NK-92 (cell line): Measurements from ENCODE around the gene PRCD.
"Not testable (repeated sequence)": the region's sequence is repeated elsewhere in the genome, so short reads cannot be mapped to it uniquely, and the experiment has no call there.

ENCODE experiments used
- DNase-seq: peaks from one replicate; lab custom pipeline; 2025; ENCODE audit not compliant: unreplicated experiment; lab: John Stamatoyannopoulos, UW

The PRCD gene

DNA sequence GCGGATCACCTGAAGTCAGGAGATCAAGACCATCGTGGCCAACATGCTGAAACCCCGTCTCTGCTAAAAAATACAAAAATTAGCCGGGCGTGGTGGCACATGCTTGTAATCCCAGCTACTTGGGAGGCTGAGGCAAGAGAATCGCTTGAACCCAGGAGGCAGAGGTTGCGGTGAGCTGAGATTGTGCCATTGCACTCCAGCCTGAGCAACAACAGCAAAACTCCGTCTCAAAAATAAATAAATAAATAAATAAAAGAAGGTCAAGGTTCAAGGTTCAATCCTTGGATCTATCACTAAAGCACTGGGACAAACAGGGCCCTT, 14.4 kb upstream of the PRCD start:
- not testable (repeated sequence) for DNase-seq

DNA sequence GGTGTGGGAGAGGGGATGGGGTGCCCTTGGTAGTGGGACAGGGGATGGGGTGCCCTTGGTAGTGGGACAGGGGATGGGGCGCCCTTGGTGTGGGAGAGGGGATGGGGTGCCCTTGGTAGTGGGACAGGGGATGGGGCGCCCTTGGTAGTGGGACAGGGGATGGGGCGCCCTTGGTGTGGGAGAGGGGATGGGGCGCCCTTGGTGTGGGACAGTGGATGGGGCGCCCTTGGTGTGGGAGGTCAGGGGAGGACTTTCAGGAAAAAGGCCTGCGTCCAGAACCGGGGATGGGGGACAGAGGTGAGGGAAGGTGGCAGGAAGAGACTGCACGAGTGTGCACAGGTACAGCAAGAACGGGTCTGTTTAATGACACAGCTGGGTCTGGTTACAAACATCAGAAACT, 12.8 kb upstream of the PRCD start:
- DNase-seq, result not testable (repeated sequence)

DNA sequence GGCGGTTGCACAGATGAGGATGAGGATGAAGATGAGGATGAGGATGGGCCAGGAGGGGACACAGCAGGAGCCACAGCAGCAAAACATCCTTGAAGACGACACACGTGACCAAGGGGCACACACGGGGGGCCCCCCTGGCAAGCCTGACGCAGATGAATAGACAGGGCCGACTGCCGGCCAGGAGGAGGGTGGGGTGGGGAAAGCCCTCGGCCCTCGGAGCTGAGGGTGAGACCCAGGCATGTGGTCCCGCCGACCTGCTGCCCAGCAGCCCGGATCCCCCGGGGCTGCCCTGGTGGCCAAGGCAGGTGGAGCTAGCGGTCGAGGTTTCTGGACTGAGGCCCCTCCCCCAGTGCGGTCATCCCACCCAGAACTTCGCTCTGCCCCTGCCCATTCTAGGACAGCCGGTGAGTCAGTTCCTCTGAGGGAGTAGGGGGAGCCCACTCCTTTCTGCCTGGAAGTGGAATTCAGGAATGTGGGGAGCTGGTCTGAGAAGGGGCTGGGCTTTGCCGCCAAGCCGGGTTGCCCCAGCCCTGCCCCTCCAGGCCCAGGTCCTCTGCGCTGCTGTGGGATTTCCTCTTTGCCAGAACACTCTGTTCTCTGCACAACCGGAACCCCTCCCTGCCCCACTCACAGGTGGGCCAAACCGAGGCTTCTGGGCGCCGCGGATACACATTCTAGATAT, 12.3 kb upstream of the PRCD start:
- no peak for DNase-seq

DNA sequence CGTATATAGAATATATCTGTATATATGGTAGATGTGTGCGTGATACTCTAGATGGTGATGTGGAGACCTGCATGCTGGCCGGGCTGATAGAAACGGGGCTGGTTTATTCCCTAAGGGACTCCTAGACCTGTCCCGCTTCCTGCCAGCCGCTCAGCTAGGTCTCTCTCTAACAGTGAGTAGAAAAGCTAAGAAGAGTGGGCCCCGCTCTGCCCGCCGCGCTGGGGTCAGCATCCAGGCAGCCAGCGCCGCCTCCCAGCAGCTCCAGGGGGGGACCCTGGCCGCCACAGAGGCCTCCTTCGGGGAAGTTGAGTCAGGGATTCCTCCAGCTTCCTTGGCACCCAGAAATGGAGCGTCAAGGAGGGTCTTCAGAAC, 11.7 kb upstream of the PRCD start:
- no peak for DNase-seq

DNA sequence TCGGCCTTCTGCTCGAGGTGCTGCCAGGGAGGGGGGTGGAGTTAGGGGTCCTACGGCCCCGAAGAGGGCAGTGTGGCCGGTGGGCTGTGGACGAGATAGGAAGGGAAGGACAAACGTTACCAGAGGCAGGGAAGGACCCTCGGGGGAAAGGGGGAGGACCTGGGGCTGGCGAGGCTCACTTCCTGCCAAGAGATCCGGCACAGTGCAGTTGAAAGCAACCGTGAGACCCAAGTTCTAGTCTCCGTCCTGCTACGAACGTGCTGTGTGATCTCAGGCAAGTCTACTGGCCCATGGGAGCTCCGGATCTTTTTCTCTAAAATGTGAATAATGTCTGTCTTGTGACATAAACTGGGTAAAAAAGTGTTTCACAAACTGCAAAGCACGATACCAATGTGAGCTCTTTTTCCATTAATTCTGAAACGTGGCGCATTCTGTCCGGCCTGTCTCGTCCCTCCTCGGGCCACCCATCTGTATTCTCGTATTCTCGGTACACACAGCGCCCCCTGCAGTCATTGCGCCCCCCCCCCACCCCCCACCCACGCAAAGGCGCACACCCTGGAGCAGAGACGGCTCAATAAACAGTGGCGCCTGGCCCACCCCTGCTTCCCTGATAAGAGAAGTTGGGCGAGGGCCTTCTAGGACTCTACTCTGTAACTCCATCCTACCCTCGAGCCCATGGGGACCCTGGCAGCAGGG, 11.2 kb upstream of the PRCD start:
- no peak for DNase-seq

DNA sequence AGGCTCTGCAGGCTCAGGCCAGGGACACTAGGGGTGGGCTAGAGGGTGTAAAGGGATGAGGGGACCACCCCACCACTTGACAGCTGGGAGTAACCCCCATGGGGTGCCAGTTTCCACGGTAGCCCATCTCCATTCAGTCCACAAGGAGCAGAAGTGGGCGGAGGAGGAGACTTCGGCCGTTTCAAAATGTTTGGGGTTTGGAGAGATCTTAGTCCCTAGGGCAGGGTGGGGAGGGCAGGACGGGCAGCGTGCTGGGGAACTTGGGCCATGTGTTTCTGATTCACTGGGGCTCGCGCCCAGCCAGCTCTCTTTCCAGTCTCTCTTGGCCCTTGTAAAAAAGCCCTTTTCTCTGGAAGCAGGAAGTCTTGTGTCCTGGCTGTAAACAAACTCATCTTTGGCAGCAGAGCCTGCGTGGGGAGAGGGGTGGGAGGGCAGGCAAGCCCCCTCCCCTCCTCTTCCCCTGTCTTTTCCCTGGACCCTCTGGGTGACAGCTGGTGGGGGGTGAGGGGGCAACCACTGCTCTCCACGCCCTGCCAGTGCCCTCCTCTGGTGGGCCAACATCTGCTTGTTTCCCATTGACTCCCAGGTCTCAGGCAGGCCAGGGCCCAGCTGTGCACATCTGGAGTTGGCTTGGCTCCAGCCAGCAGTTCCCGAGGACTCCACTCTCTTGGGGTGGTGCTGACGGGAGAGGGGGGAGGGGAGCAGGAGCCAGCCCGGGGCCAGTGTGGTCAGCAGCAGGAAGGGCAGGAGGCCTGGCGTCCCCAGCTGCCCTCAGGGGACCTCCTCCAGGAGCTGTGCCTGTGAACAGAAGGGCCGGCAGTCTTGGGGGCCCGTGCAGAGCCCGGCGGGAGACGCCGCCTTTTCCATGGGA, 10.4 kb upstream of the PRCD start:
- no peak for DNase-seq

DNA sequence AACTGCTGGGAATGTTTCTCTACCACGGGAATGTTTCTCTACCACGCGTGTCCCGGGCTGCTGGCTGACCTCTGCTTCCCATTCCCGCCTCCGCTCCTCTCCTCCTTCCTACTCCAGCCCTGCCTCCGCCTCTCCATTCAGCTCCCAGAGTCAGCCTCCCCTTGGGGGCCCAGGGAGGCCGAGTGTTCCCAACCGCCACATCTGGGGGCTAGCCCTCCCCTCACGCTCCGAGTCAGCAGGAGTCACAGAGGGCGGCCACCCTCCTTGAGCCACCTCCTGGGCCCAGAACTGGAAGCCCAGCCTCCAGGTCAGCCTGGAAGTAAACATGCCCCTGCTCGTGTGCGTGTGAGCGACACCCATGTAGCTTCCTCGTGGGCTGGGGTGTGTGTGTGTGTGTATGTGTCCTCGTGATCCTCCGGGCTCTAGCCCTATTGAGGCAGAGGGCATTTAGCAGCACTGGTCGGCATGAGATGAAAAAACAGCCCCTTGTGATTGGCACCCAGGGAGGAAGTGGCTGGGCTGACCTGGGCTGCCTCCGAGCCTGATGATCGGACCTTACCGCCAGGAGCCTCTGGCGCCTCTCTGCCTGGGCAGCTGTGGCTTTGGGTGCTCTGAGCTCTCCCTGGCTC, 9.6 kb upstream of the PRCD start:
- no peak for DNase-seq

DNA sequence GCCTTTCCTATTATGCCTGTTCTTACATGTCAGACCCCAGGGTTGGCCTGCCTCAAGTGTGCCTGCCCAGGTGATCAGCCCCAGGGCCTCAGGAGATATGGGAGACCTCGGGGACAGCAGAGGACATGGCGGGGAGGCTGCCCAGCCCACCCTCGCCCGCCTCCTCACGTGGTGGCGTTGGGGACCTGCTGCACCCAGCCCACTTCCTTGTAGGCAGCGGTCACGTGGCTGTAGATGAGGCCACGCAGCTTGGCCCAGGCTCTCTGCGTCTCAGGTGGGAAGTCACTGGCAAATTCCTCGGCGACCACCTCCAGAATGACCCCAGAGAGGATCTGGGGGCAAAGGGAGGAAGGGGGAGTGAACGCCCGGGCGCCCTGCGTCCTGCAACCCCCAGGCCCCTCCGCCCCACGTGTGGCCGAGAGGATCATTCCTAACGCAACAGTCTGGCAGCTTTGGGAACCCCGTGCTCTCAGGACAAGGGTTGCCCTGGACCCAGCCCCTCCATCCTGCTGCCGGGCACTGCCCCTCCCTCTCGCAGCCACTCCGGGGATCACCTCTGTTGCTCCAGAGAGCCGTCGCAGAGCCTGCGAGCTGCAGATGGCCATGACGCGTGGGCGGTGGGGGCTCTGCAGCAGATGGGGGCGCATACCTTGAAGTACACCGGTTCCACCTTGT, 8.9 kb upstream of the PRCD start:
- DNase-seq, result no peak

DNA sequence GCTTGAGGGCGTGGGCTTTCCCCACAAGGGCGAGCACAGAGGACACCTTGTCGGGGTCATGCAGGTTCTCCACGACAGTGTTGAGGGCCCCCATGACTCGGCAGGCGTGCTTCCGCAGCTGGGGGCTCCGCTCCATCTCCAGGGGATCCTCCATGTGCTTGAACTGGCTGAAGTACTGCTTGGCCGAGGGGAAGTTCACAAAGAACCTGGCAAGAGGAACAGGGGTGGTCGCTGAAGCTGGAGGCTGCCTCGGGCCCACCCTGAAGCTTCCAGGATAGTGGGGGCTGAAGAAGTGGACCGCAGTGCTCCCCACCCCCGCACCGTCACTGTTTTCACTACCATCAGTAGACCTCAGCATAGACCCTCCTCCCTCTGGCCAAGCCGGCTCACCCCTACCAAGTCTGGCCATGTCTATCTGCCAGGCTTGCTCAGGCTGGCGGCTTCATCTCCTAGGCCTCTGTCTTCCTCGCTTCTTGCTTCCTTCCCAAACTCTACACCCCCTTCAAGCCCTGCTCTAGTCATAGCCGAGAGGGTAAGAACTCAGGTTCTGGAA, 8.3 kb upstream of the PRCD start:
- DNase-seq, result no peak

DNA sequence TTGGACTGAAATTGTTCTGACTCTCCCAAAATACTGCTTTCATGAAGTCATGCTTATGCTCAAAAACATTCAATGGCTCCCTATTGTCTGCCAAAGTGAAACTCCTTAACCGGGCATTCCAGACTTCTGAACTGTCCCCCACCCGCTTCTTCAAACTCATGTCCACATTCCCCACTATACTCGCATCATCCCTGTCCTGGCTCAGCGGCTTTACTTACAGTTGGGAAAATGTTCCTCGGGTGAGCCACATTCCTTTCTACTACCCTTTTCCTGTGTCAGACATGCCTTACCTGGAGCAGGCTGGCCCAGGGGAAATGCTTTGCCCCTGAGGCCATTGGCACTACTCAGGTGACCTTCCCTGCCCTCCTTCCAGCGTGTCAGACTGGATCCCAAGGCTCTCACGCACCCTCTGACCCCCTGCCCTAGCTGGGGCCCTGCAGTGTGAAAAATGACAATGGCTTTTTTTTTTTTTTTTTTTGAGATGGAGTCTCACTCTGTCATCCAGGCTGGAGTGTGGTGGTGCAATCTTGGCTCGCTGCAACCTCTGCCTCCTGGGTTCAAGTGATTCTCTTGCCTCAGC, 7.7 kb upstream of the PRCD start:
- DNase-seq, result no peak

DNA sequence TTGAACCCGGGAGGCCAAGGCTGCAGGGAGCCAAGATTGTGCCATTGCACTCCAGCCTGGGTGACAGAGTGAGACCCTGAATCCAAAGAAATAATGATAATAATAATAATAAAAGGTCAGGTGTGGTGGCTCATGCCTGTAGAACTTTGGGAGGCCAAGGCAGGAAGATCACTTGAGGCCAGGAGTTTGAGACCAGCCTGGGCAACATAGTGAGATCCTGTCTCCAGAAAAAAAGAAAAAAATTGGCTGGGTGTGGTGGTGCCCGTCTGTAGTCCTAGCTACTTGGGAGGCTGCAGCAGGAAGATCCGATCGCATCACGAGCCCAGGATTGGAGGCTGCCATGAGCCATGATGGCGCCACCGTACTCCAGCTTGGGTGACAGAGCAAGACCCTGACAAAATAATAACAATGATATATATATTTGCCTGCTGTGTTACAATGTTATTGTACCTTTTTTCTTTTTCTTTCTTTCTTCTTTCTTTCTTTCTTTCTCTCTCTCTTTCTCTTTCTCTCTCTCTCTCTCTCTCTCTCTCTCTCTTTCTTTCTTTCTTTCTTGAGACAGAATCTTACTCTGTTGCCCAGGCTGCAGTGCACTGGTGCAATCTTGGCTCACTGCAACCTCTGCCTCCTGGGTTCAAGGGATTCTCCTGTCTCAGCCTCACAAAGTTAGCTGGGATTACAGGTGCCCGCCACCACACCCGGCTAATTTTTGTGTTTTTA, 6.0 kb upstream of the PRCD start:
- DNase-seq, result not testable (repeated sequence)

DNA sequence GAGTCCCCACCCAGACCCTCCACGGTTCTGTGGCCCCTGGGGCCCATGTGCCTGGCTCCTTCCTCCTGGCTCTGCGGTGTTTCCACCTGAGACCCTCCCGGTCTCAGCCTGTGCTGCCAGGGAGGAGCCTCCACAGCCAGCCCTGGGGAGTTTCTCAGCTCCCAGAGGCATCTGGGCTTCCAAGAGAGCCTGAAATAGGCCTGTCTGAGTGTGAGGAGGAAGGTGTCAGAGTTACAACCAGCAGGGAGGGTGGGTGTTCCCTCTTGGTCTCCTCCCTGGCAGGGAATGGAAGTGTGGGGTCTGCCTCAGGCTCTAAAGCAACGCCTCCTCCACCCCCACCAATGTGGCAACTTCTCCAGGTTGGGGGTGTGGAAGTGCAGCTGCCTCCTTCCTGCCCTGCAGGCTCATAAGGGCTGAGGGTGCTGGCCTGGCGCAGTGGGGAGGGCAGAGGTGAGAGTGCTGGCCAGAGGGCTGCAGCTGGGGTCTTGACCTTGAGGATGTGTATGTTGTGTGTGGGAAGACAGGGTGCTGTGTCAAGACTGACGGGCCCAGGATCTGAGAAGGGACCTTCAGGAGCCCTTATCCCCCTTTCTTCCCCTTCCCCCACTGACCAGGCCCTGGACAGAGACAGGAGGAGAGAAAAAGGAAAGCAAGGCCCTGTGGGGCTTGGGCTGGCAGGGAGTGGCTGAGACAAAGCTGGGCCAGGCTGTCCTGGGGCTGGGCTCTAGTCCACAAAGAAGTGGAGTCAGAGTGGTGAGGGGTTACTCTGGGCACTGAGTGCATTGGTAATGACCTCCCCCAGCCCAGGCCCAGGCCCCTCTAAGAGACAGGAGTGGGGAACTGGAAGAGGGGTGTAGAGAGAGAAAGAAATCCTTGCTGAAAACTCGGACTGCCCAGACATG, 4.8 kb upstream of the PRCD start:
- no peak for DNase-seq

DNA sequence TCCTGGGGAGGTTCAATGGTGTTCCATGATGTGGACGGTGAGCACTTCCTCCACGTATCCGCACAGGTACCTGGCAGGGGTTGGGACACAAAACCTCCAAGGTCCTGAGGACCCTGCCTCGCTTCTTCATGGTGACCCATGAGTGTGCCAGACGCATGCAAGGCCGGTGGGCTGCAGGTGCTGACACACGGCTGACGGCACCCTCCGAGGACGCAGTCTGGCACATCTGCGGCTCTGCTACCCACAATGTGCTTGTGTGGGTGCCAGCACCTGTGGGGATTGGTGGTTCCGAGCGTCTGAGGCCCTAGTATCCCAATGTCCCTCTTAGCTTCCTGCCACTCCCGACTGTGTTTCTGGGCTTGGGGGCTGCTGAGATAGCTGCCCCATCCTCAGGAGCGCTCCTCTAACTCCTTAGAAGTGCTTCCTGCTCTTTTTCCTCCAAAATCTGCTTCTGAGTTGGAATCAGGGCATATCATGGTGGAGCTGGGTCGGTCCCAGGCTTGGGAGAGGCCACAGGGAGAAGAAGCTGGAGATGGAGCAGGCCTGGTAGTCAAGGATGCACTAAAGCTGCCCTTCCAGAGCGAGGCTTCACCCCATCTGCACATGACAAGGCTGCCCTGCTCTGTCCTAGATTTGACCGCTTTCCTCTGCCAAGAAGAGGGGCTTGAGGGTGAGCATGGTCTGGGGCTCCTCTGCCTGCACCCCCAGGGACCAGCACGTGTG, 3.9 kb upstream of the PRCD start:
- DNase-seq, result no peak

DNA sequence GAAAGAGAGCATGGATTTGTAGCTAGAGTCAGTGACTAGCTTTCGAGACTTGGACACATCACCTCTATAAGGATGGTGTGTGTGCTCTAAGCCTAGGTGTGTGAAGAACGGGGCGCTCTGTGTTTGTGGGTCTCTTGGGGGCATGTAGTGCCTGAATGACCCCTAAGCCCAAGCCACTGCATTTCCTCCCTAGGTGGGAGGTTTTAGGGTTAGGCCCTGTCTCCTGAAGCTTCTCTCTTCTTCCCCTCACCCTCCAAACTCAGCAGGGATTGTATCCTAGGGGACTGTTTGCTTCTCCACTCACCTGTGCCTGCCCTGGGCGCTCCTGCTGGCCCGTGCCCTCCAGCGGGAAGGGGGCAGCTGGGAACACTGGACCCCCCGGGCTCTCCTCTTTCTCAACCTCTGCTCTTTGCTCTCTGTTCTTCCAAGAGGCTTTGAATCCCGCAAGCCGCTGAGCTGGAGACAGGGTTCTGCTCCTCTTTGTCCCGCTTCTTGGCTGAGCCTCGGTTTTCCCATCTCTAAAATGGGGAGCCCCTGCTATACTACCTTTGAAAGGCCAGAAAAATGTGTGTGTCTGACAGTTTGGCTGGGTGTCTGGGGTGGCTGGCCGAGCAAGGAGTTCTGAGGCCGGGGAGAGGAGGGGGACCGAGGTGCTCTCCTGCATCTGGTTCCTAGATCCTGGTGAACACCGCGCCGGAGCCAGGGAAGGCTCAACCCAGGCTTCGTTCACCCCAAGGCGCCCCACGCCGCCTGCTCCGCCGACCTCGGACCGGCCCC, 3.1 kb upstream of the PRCD start:
- no peak for DNase-seq

DNA sequence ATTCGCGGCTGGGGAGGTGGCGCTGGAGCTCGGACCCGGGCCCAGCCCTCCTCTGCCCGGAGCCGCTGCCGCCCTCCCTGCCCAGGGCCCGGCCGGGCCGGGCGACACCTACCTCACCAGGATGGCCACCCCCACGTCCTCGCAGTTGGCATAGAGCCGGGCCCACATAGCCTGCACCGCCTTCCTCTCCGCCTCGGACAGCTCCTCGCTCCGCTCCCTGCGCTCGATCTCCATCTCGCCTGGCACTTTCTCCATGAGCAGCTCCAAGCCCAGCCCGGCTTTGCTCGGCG, 2.6 kb upstream of the PRCD start:
- no peak for DNase-seq

DNA sequence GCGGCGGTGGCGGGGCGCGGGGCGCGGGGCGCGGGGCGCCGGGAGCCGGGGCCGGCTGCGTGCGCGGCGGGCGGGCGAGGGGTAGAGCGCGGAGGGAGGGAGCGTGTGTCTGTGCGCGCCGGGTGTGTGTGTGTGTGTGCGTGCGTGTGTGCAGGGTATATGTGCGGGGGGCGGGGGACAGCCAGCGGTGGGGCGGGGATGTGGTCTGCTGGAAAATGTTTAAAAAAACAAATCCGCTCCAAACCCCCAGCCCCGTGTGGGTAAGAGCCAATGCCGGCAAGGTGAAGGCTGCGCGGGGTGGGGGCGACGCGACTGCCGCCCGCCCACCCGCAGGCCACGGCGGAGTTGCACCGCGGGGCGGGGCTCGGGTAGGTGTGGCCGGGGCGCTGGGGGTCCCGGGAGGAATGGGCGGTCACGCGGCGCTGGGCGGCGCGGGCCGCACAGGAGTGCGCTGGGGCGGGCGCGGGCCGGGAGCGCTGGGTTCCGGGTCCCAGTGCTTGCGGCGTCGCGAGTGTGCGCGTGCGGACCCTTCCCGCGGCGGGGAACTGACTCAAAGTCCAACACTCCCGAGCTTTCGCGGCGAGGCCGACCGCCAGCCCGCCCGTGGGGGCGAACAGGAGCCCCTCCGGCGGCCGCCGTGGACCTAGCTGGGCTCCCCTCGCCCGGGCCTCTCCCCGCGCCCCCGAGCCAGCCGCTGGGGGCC, 2.1 kb upstream of the PRCD start, which contains the start of gene CYGB:
Gene CYGB (minus strand): TSS at position 132 of the 703 bp plus-strand sequence. CDS start 167 bp downstream, outside the sequence.
- no peak for DNase-seq
